Measurements from ENCODE around the gene EMSY.

Gene EMSY

DNA sequence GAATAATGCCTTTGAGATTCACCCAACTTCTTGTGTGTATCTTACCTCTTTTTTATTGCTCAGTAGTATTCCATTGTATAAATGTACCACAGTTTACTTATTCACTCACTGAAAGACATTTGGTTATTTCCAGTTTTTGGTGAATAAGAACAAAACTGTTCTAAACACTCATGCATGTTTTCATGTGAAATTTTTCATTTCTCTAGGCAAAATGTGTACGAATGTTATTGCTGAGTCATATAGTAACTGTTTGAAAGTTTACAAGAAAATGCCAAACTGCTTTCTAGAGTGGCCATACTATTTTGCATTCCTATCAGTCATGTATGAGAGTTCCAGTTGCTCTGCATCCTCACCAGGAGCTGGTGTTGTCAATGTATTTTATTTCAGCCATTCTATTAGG, 8.8 kb upstream of the EMSY start:
- Mint-ChIP-seq H3K4me3 (no peak overlapping the region), H3K36me3 (peaks cover 1% of the 10 kb centered on the region), H3K27me3 (no peaks in the 10 kb centered on the region), H3K27ac (no peak overlapping the region), H3K4me1 (no peaks in the 10 kb centered on the region), H3K9me3 (no peaks in the 10 kb centered on the region)
- ATAC-seq (ENCODE audit: low read depth) (no peak), DNase-seq (ENCODE audit: low spot score in 2 of 2) (no peak)

DNA sequence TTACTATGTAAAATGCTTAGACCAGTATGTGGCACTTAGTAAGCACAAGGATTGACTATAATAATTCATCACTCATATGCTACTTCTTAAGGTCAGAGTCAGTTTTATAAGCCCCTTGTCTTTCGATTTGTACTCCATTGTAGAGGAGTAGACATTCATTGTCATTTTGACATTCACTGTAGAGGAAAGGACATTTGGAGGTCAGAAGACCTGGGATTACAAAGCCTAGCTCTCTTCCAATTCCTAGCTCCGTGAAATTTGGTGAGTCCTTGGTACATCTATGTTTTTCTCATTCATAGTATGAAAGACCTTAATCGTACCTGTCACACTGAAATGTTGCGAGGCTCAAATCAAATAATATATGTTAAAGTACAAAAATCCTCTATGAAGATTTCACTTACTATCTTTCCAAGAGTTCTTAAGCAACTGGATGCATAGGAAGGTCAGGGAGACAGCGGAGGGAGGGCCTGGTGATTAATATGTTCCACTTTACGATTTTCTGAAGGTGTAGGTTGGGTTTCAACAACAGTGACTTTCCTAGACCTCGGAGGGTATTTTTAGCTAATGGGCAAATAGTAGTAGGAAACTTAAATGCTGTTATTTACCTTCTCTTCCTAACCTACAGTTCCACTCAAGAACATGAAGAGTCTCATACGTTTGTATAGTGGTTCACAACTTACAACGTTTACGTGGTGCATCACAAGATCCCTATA, 1.4 kb upstream of the EMSY start:
- Mint-ChIP-seq H3K27ac (peak overlapping the region; percentile 97), H3K4me3 (peak overlapping the region; percentile 91), H3K9me3 (no peaks in the 10 kb centered on the region), H3K27me3 (no peaks in the 10 kb centered on the region), H3K36me3 (peaks cover 4% of the 10 kb centered on the region), H3K4me1 (peaks cover 25% of the 10 kb centered on the region)
- ATAC-seq (ENCODE audit: low read depth) (no peak), DNase-seq (ENCODE audit: low spot score in 2 of 2) (no peak)

DNA sequence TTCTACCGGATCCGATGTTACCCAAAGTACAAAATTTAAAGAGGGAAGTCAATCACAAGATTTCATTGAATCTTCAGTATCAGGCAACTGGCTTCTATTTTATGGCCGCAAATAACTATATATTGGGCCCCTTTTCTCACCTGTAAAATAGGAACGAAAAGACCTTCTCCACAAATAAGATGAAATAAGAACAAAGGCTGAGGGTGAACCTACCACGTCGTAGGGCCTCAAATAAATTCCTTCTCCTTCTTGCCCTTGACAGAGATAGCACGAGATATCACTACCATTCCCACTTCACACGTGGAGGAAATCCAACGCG, 794 bp upstream of the EMSY start:
- H3K4me3 Mint-ChIP-seq, result peak overlapping the region; percentile 91
- ATAC-seq (ENCODE audit: low read depth) (no peak), DNase-seq (ENCODE audit: low spot score in 2 of 2) (no peak)
- peaks cover 4% of the 10 kb centered on the region for H3K36me3 Mint-ChIP-seq
- peak overlapping the region; percentile 97 for H3K27ac Mint-ChIP-seq
- no peaks in the 10 kb centered on the region for H3K27me3 Mint-ChIP-seq
- H3K9me3 Mint-ChIP-seq, result no peaks in the 10 kb centered on the region
- H3K4me1 Mint-ChIP-seq, result peaks cover 25% of the 10 kb centered on the region

DNA sequence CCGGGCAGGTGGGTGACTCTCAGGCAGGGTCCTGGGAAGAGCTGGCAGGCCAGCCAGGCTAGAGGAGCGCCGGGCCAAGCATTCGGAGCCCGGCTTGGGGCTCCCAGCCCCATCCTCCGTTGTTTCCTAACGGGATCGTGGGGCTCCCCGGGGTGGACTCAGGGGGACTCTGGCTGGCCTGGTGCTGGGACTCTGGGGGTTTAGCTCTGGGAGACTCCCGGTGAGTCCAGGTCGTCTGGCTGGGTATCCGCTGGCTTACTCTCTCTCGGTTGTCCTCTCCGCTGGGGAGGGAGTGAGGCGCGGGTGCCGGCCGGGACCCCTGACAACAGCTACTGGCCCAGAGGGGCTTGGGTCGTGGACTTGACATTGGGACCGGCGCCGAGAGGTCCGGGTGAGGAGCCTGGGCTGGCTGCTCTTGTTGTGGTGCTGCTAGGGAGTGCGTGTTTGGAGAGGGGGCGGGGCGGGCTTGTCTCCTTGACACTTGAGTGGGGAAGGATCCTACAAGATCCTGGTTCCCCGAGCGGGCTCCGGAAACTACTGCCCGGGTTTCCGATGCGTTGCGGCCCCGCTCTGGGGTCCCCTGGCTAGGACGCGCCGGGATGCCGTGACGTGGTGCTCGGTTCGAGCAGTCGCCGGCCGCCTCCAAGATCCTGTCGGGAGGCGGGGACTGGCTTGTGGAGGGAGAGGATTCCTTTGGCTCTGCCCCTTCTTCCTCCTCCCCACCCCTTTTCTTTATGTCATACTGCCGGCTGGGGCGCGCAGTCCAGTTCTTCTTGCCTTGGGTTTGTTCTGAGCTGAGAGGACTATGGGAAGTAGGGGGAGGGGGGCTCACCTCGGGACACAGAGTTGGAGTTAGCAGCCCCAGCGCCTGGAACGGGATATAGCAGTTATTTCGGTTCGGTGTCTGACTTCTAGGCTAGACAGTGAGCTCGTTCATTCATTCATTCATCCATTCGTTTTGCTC, 585 bp downstream of the EMSY start:
- Mint-ChIP-seq H3K4me1 (peaks cover 25% of the 10 kb centered on the region), H3K27ac (peak overlapping the region; percentile 97), H3K36me3 (peaks cover 8% of the 10 kb centered on the region)

DNA sequence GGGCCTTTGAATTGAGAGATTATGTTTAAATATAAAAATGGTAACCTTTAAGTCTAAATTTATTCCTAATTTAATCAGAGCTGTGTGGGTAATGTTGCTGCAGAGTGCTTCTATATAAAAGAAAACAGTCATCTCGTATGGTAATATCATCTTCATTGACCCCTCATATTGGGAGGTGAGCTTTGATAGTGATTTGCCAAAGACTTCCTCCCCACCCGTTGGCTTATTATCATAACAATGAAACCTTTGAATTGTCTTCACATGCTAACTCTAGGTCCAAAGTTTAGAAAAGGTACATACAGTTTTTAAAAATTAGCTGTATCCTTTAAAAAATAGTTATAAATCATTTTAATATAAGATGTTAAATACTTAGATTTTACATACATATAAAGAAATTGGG, 3.7 kb downstream of the EMSY start:
- no peak overlapping the region for H3K27ac Mint-ChIP-seq
- H3K4me1 Mint-ChIP-seq, result peaks cover 22% of the 10 kb centered on the region
- peaks cover 16% of the 10 kb centered on the region for H3K36me3 Mint-ChIP-seq
- no peak for ATAC-seq (ENCODE audit: low read depth)
- DNase-seq (ENCODE audit: low spot score in 2 of 2), result no peak
- H3K9me3 Mint-ChIP-seq, result no peaks in the 10 kb centered on the region
- no peak overlapping the region for H3K4me3 Mint-ChIP-seq
- no peaks in the 10 kb centered on the region for H3K27me3 Mint-ChIP-seq

More for the DNA sequence above, 585 bp downstream of the EMSY start:
- Mint-ChIP-seq H3K9me3 (no peaks in the 10 kb centered on the region), H3K27me3 (no peaks in the 10 kb centered on the region), H3K4me3 (peak overlapping the region; percentile 91)
- no peak for ATAC-seq (ENCODE audit: low read depth)
- DNase-seq (ENCODE audit: low spot score in 2 of 2), result peak; percentile 9 to 51

DNA sequence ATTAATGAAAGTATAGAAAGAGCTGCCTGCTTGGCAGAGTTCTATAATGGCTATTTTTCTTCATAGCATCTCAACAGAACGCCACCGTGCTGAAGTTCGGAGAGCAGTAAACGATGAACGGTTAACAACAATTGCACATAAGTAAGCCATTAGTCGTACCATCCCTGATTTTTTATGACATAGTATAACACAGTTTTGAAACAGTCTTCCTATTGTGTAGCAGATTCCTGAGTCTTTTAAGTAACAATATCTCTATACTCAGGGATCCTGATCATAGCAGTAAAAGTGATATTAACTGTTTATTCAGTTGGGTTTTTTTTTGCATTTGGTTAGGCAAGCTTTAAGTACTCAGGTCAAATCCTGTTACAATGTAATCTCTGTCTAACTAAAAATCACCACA, 8.4 kb downstream of the EMSY start:
- no peak overlapping the region for H3K4me3 Mint-ChIP-seq
- H3K36me3 Mint-ChIP-seq, result peaks cover 17% of the 10 kb centered on the region
- H3K9me3 Mint-ChIP-seq, result no peaks in the 10 kb centered on the region
- ATAC-seq (ENCODE audit: low read depth) (no peak), DNase-seq (ENCODE audit: low spot score in 2 of 2) (no peak)
- no peak overlapping the region for H3K27ac Mint-ChIP-seq
- H3K27me3 Mint-ChIP-seq, result no peaks in the 10 kb centered on the region
- peaks cover 3% of the 10 kb centered on the region for H3K4me1 Mint-ChIP-seq

DNA sequence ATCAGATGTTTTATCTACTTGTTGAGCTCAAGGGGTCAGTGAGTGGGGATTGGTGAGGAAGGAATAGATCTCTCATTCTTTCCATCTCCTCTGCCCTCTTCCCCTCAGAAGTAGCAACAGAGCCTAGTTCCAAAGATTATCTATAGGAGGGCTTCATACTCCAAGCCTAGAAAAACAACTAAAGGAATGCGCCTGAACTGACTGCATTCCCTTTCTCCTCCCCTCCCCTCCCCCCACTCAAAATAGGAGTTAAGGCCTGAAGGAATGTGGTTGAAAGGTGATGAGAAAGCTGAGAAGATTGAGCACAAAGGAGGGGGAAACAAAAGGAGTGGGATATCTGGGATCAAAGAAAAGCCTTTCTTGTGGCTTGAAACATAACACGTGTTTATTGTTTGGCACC, 10.5 kb downstream of the EMSY start:
- Mint-ChIP-seq H3K9me3 (no peaks in the 10 kb centered on the region), H3K27ac (peak overlapping the region; percentile 70), H3K27me3 (no peaks in the 10 kb centered on the region), H3K4me1 (peaks cover 6% of the 10 kb centered on the region), H3K36me3 (peaks cover 21% of the 10 kb centered on the region), H3K4me3 (no peak overlapping the region)
- no peak for ATAC-seq (ENCODE audit: low read depth)
- DNase-seq (ENCODE audit: low spot score in 2 of 2), result no peak

DNA sequence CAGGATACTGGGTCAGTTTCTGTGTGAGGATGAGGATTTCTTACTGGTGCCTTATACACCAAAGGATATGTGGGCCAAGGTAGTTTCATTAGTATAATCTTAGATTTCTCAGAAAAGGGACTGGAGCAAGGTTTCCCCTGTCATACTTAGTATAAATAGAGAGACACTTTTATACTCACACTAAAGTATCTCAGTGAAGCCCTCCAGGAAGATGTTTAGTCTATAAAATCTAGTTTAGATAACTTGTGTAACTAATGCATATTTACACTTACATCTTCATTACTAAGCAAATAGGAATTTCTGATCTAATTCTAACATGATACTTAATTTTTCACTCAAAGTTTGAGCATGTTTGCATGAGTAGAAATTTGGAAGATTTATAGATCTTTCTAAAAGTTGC, 11.1 kb downstream of the EMSY start:
- Mint-ChIP-seq H3K27me3 (no peaks in the 10 kb centered on the region), H3K4me1 (peaks cover 6% of the 10 kb centered on the region), H3K4me3 (no peak overlapping the region), H3K27ac (no peak overlapping the region), H3K9me3 (no peaks in the 10 kb centered on the region), H3K36me3 (peaks cover 21% of the 10 kb centered on the region)
- DNase-seq (ENCODE audit: low spot score in 2 of 2), result no peak
- ATAC-seq (ENCODE audit: low read depth), result no peak

DNA sequence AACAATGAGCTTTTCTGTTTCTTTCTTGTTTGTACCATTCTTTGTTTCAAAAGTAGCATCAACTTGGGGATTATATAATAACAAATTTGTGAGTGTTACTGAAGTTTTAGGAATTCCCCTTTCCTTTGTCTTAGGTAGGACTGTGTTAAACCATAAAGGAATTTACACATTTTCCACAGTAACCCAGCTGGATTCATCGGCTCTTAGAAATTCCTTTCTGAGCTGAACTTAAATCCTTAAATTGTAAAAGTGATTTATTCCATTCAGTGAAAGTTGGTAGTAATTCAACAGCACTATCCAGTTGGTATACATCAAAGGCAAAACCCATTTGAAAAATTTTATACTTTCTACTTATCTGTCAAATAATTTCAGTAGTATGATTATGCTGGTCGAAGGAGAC, 11.8 kb downstream of the EMSY start:
- peaks cover 3% of the 10 kb centered on the region for H3K4me1 Mint-ChIP-seq
- no peaks in the 10 kb centered on the region for H3K27me3 Mint-ChIP-seq
- no peak overlapping the region for H3K4me3 Mint-ChIP-seq
- ATAC-seq (ENCODE audit: low read depth), result no peak
- no peak for DNase-seq (ENCODE audit: low spot score in 2 of 2)
- peaks cover 19% of the 10 kb centered on the region for H3K36me3 Mint-ChIP-seq
- H3K9me3 Mint-ChIP-seq, result no peaks in the 10 kb centered on the region
- H3K27ac Mint-ChIP-seq, result no peak overlapping the region

DNA sequence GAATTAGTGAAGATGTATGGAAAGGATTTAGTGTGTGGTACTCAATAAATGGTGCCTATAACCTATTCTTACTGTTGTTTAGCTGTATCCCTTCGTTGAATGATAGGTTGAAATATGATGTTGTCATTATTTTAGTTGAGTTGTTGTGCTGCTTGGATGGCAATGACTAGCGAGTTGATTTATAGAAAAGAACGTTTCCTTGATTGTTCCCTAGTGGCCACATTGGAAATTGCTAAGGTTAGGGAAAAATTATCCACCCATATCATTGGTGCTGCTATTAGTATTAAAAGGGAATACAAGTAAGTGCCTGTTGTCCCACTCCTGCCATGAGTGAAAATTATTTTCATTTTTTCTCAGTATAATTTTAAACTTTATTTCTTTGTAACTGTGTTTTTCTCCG, 14.5 kb downstream of the EMSY start:
- no peak for DNase-seq (ENCODE audit: low spot score in 2 of 2)
- Mint-ChIP-seq H3K4me1 (peaks cover 6% of the 10 kb centered on the region), H3K27ac (no peak overlapping the region), H3K27me3 (no peaks in the 10 kb centered on the region), H3K9me3 (no peaks in the 10 kb centered on the region), H3K4me3 (no peak overlapping the region), H3K36me3 (peaks cover 24% of the 10 kb centered on the region)
- no peak for ATAC-seq (ENCODE audit: low read depth)

DNA sequence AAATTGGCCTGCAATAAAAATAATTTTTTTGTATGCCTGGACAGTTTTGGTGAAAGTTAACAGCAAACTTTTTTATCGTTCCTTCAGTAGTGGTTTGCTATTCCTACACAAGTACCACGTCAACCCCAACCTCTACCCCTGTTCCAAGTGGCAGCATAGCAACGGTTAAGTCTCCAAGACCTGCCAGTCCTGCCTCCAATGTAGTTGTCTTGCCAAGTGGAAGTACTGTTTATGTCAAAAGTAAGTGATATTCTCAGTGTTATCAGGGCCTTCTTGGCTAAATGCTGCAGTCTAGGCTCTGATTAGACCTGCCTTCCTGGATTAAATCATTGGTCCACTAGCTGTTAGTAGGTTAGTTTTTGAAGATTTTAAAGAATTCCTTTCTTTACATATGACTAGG, 15.0 kb downstream of the EMSY start:
- no peak overlapping the region for H3K27ac Mint-ChIP-seq
- no peaks in the 10 kb centered on the region for H3K9me3 Mint-ChIP-seq
- H3K4me1 Mint-ChIP-seq, result peaks cover 6% of the 10 kb centered on the region
- no peak overlapping the region for H3K4me3 Mint-ChIP-seq
- DNase-seq (ENCODE audit: low spot score in 2 of 2) (no peak), ATAC-seq (ENCODE audit: low read depth) (no peak)
- no peaks in the 10 kb centered on the region for H3K27me3 Mint-ChIP-seq
- H3K36me3 Mint-ChIP-seq, result peaks cover 27% of the 10 kb centered on the region

DNA sequence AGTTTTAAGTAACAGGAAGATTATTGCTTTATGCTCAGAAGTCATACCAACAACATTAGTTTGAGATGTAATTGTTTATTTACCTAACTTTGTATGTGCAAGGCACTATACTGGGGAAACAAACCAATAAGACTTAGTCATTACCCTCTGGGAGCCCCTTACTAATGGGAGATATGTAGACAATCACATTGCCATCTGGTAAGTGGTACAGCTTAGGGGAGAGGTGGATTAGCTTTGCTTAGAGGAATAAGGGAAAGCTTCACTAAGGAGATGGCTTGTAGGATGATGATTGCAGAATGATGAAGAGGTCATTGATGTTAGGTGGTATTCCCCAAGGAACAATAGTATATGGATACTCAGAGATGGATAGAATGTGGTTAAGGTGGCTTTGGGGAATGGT, 17.5 kb downstream of the EMSY start:
- ATAC-seq (ENCODE audit: low read depth) (no peak), DNase-seq (ENCODE audit: low spot score in 2 of 2) (no peak)
- no peaks in the 10 kb centered on the region for H3K9me3 Mint-ChIP-seq
- H3K4me1 Mint-ChIP-seq, result peaks cover 6% of the 10 kb centered on the region
- no peak overlapping the region for H3K27ac Mint-ChIP-seq
- H3K4me3 Mint-ChIP-seq, result no peak overlapping the region
- H3K27me3 Mint-ChIP-seq, result no peaks in the 10 kb centered on the region
- peaks cover 40% of the 10 kb centered on the region for H3K36me3 Mint-ChIP-seq

DNA sequence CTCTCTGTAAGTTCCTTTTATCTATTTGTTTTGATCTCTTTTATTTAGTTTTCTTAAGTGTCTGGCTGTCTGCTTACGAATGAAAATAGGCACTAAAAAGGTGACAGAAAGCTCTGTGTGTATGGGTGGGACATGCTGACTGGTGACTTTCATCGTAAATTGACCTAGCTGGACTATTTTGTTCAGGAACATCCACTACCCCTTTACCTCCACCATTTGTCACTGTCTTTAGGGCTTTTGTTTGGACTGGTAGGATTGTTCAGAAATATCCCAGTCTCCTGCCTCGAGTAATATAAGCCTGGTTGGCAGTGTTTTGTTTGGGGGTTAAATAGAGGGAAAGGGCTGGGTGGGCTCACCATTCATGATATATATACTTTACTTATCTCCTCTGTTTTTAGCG, 20.9 kb downstream of the EMSY start:
- no peak overlapping the region for H3K4me3 Mint-ChIP-seq
- no peak for DNase-seq (ENCODE audit: low spot score in 2 of 2)
- peaks cover 34% of the 10 kb centered on the region for H3K36me3 Mint-ChIP-seq
- ATAC-seq (ENCODE audit: low read depth), result no peak
- no peaks in the 10 kb centered on the region for H3K27me3 Mint-ChIP-seq
- no peaks in the 10 kb centered on the region for H3K9me3 Mint-ChIP-seq
- no peak overlapping the region for H3K27ac Mint-ChIP-seq
- H3K4me1 Mint-ChIP-seq, result peaks cover 3% of the 10 kb centered on the region

DNA sequence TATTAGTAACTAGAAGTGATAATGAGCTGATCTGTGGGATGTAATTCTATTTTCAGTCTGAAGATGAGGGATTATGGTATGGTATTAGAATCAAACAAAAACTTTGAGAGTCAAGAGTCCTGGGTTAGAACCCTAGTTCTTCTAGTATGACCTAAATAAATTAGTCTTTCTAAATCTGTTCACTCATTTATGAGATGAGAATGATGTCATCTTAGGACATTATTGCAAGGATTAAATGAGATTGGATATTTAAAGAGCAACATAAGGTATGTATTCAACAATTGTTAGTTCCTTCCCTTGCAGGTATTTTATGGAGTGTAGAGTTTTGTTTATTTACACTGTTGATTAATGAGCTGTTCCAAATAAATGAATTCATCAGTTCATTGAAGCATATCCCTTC, 21.8 kb downstream of the EMSY start:
- ATAC-seq (ENCODE audit: low read depth) (no peak), DNase-seq (ENCODE audit: low spot score in 2 of 2) (no peak)
- Mint-ChIP-seq H3K36me3 (peaks cover 38% of the 10 kb centered on the region), H3K27me3 (no peaks in the 10 kb centered on the region), H3K4me3 (no peak overlapping the region), H3K4me1 (peaks cover 3% of the 10 kb centered on the region), H3K27ac (no peak overlapping the region), H3K9me3 (no peaks in the 10 kb centered on the region)
